ENCODE measurements around the gene CACNG3.
"Not testable (repeated sequence)": the region's sequence is repeated elsewhere in the genome, so short reads cannot be mapped to it uniquely, and the experiment has no call there.

CACNG3 gene

GRCh38 chr16:24221219-24221618 lies 34.9 kb upstream of the CACNG3 start:
- no peak for TF ChIP-seq CTCF (conservative IDR thresholded peaks at IDR 0.05)
- no peak overlapping the region for H3K27ac ChIP-seq

GRCh38 chr16:24228514-24228913 lies 27.6 kb upstream of the CACNG3 start:
- no peak overlapping the region for H3K27ac ChIP-seq
- no peak for TF ChIP-seq CTCF (conservative IDR thresholded peaks at IDR 0.05)

- H3K27ac ChIP-seq, result no peak overlapping the region
- no peak for TF ChIP-seq CTCF (conservative IDR thresholded peaks at IDR 0.05)
These were observed 23.2 kb upstream of the CACNG3 start for GRCh38 chr16:24232936-24233335.

- H3K27ac ChIP-seq, result no peak overlapping the region
- no peak for TF ChIP-seq CTCF (conservative IDR thresholded peaks at IDR 0.05)
These were observed 21.4 kb upstream of the CACNG3 start for GRCh38 chr16:24234737-24235136.

- H3K27ac ChIP-seq, result no peak overlapping the region
- TF ChIP-seq CTCF (conservative IDR thresholded peaks at IDR 0.05), result no peak
These were observed 20.3 kb upstream of the CACNG3 start for GRCh38 chr16:24235806-24236205.

GRCh38 chr16:24238846-24239245 lies 17.3 kb upstream of the CACNG3 start:
- not testable (repeated sequence) for H3K27ac ChIP-seq

GRCh38 chr16:24246911-24247607 lies 9.1 kb upstream of the CACNG3 start:
- no peak for TF ChIP-seq CTCF (conservative IDR thresholded peaks at IDR 0.05)
- H3K27ac ChIP-seq, result no peak overlapping the region

GRCh38 chr16:24253192-24253591 lies 2.9 kb upstream of the CACNG3 start:
- peak; percentile 75 for TF ChIP-seq CTCF (conservative IDR thresholded peaks at IDR 0.05)
- H3K27ac ChIP-seq, result no peak overlapping the region

All from VCaP (cell line).